K562 (cell line): ENCODE measurements around the gene SLC6A7. TPM values are rescaled to one million over a fixed set of nuclear protein-coding genes. Genes with fewer than 3 reads are reported as not detected.

ENCODE experiments used
- ATAC-seq: fragments of 200-7000 bp; cut with Tn5 transposase; 3 replicates; pipeline ENCODE4 v1.9.1; 2020; ENCODE audit warnings: moderate library complexity
- BruUV-seq: library from RNA; stranded (reverse); fragments of 400-500 nt; replicated peaks from 2 replicates; lab custom pipeline; 2021; lab: Mats Ljungman, UMichigan
- CTCF ChIA-PET: fragments of 300-600 bp; formaldehyde crosslinking; extraction: SDS; loops from one replicate; lab custom pipeline; 2021; ENCODE audit warnings: low intra/inter-chr PET ratio; lab: Yijun Ruan, JAX
- POLR2A ChIA-PET: fragments of 300-600, 350-650 bp; sonication (Branson Sonifier 250); formaldehyde crosslinking; extraction: SDS; loops from one replicate; lab custom pipeline; 2021; ENCODE audit warnings: antibody characterized with exemption, inconsistent platforms; lab: Yijun Ruan, JAX
- DNase-seq, 4 experiments: peaks; one replicate each; pipeline versions ENCODE4 v3.0.0 to v3.0.0-alpha.2; 2011 to 2018; ENCODE audit warnings: low spot score in 3 of 4, mixed read lengths in 3 of 4; ENCODE audit errors: extremely low read depth in 1 of 4
- FAIRE-seq: peaks from 2 replicates; lab custom pipeline; 2011; peaks lifted over from hg19 to GRCh38; lab: Jason Lieb, UNC
- H2AFZ ChIP-seq: 2 replicates; pipeline ENCODE4 v1.6.0; 2011; ENCODE audit warnings: low read depth, low read length, control low read depth, inconsistent platforms
- H3K27ac ChIP-seq: fragments of 200-600 bp; 3 replicates; pipeline ENCODE4 v1.8.0; 2011; ENCODE audit warnings: low read depth, mild to moderate bottlenecking, control low read depth, inconsistent platforms, low read length, moderate library complexity, mixed read lengths; ENCODE audit errors: extremely low read depth
- H3K27me3 ChIP-seq, 2 experiments: fragments of 300-600 bp in 1 of 2; 2 replicates in 1 of 2; 3 replicates in 1 of 2; pipeline versions ENCODE4 v1.6.0 to v1.8.0; 2011; ENCODE audit warnings: inconsistent platforms in 2 of 2, low read length in 2 of 2, mild to moderate bottlenecking in 1 of 2, mixed read lengths in 1 of 2, moderate library complexity in 1 of 2; ENCODE audit not compliant: control insufficient read depth in 2 of 2, insufficient read depth in 2 of 2
- H3K36me3 ChIP-seq: fragments of 300-600 bp; 3 replicates; pipeline ENCODE4 v1.8.0; 2011; ENCODE audit warnings: mild to moderate bottlenecking, low read length, inconsistent platforms; ENCODE audit not compliant: control insufficient read depth, insufficient read depth
- H3K4me1 ChIP-seq, 2 experiments: fragments of 200-600 bp in 1 of 2; replicated peaks in 1 of 2; 2 replicates in 1 of 2; 3 replicates in 1 of 2; pipeline versions ENCODE4 v1.5.1 to v1.8.0; 2011; ENCODE audit warnings: inconsistent platforms in 2 of 2, low read length in 2 of 2, mild to moderate bottlenecking in 1 of 2, mixed read lengths in 1 of 2, moderate library complexity in 1 of 2; ENCODE audit not compliant: control insufficient read depth in 2 of 2, insufficient read depth in 2 of 2
- H3K4me2 ChIP-seq: 2 replicates; pipeline ENCODE4 v1.6.1; 2011; ENCODE audit warnings: low read length, control low read depth, inconsistent platforms, mixed read lengths; ENCODE audit not compliant: insufficient read depth
- H3K4me3 ChIP-seq: fragments of 200-600 bp; sonication (generic), shearing (Covaris generic); 2 replicates; pipeline ENCODE4 v1.5.1; 2016; ENCODE audit warnings: control low read depth, inconsistent platforms
- H3K79me2 ChIP-seq: fragments of 200-600 bp; 3 replicates; pipeline ENCODE4 v1.8.0; 2011; ENCODE audit warnings: low read length, inconsistent platforms; ENCODE audit not compliant: control insufficient read depth, insufficient read depth
- H3K9ac ChIP-seq, 2 experiments: 2 replicates each; pipeline versions ENCODE4 v1.6.0 to v1.6.1; 2011; ENCODE audit warnings: low read depth in 2 of 2, low read length in 2 of 2, control low read depth in 1 of 2, inconsistent platforms in 1 of 2, mild to moderate bottlenecking in 1 of 2, mixed read lengths in 1 of 2; ENCODE audit not compliant: insufficient read depth in 1 of 2
- H3K9me1 ChIP-seq: one replicate; pipeline ENCODE4 v1.6.0; 2011; ENCODE audit warnings: inconsistent platforms, mild to moderate bottlenecking, low read length, moderate library complexity; ENCODE audit not compliant: control insufficient read depth, insufficient read depth
- H3K9me3 ChIP-seq: replicated peaks from 2 replicates; pipeline ENCODE4 v1.5.1; 2011; ENCODE audit warnings: low read depth, low read length, inconsistent platforms; ENCODE audit not compliant: control insufficient read depth, insufficient read depth
- H4K20me1 ChIP-seq: replicated peaks from 2 replicates; pipeline ENCODE4 v1.6.1; 2011; ENCODE audit warnings: low read length, inconsistent platforms, mixed read lengths; ENCODE audit not compliant: control insufficient read depth, insufficient read depth
- BDP1 ChIP-seq: IDR thresholded peaks from 3 replicates; pipeline ENCODE4 v1.6.1; 2011; ENCODE audit not compliant: insufficient read length, insufficient read depth
- CTBP1 ChIP-seq: fragments of 450-650 bp; IDR thresholded peaks from 2 replicates; pipeline ENCODE4 v1.6.1; 2016; ENCODE audit warnings: borderline replicate concordance
- NR0B1 ChIP-seq: fragments of 450-650 bp; IDR thresholded peaks from one replicate; pipeline ENCODE4 v1.6.1; 2018; ENCODE audit warnings: mild to moderate bottlenecking, moderate library complexity; ENCODE audit not compliant: partially characterized antibody
- PBX2 ChIP-seq, 2 experiments: IDR thresholded peaks in 1 of 2; conservative IDR thresholded peaks in 1 of 2; 2 replicates each; pipeline ENCODE4 v1.6.1; 2016; ENCODE audit warnings: low read depth in 2 of 2, mild to moderate bottlenecking in 1 of 2, missing compliant biosample characterization in 1 of 2, missing genetic modification characterization in 1 of 2, moderate library complexity in 1 of 2
- PHB2 ChIP-seq: fragments of 450-650 bp; IDR thresholded peaks from 2 replicates; pipeline ENCODE4 v1.6.1; 2017; ENCODE audit warnings: low read depth
- SAFB ChIP-seq: fragments of 200-400 bp; formaldehyde crosslinking; IDR thresholded peaks from 2 replicates; pipeline ENCODE4 v1.6.1; 2017; ENCODE audit warnings: low read depth, low read length, borderline replicate concordance
- SREBF2 ChIP-seq: sonication (generic); formaldehyde crosslinking; IDR thresholded peaks from 2 replicates; pipeline ENCODE4 v1.4.0; 2020; ENCODE audit warnings: mild to moderate bottlenecking, missing genetic modification reagents
- USF1 ChIP-seq: sonication (generic); formaldehyde crosslinking; IDR thresholded peaks from 2 replicates; pipeline ENCODE4 v1.9.0; 2022; ENCODE audit warnings: mild to moderate bottlenecking, missing genetic modification reagents
- ZNF518B ChIP-seq: fragments of 250-450 bp; sonication (Bioruptor Pico); IDR thresholded peaks from 2 replicates; pipeline ENCODE4 v1.5.0; 2021; ENCODE audit warnings: mild to moderate bottlenecking, moderate library complexity
- WGBS: fragments of 100-300 bp; shearing (Covaris generic); methylation state at CpG from one replicate; pipeline ENCODE4 v1.1.6; 2016; ENCODE audit warnings: low coverage, mixed read lengths; ENCODE audit not compliant: insufficient coverage; ENCODE audit errors: missing lambda C conversion rate; 5-methylcytosine and 5-hydroxymethylcytosine counted together
- in situ Hi-C: fragments of 300-500 bp; cut with MboI; formaldehyde crosslinking; loops from 4 replicates; pipeline ENCODE4 v1.15.0; 2018; ENCODE audit warnings: inconsistent platforms, mixed read lengths
- intact Hi-C: fragments of 100-400 bp; cut with micrococcal nuclease; formaldehyde crosslinking; loops from 2 replicates; pipeline ENCODE4 v1.14.2; 2022
- polyA plus RNA-seq, 8 experiments: library from polyadenylated mRNA; depleted of rRNA in 4 of 8; stranded (reverse) in 5 of 8; unstranded in 3 of 8; fragments of >200 nt; fragmentation: Nextera tagmentation in 2 of 8; fragmentation: Illumina TruSeq in 1 of 8; extraction: Ambion mirVana in 2 of 8; extraction: Trizol in 1 of 8; gene quantifications; 2 replicates each; pipeline versions ENCODE4 v1.2.1 to v1.2.3, GENCODE V29; 2011 to 2014; ENCODE audit warnings: inconsistent platforms in 1 of 8, missing spikeins in 1 of 8
- total RNA-seq, 7 experiments: library from RNA; depleted of rRNA in 6 of 7; stranded (reverse); fragments of >200 nt in 6 of 7; fragmentation: Illumina TruSeq in 2 of 7; extraction: Trizol in 2 of 7; gene quantifications; 2 replicates each; pipeline versions ENCODE4 v1.2.1 to v1.2.3, GENCODE V29; 2011 to 2021; ENCODE audit warnings: low replicate concordance in 1 of 7

Gene SLC6A7
- total and polyA plus RNA-seq, 9 of the 15 experiments (the other 6 are each of a cell fraction or from before 2014, with no cell fraction given) = not detected

- no peak for TF ChIP-seq PBX2 (CRISPR knock-in tag; IDR thresholded peaks at IDR 0.05; ENCODE audit: low read depth)
- no peak for TF ChIP-seq PBX2 (tag; conservative IDR thresholded peaks at IDR 0.05; ENCODE audit: low read depth)
These were observed 3.7 kb upstream of the SLC6A7 start (continued) for GRCh38 chr5:150186137-150186536.

GRCh38 chr5:150186897-150187296, 3.0 kb upstream of the SLC6A7 start:
- Histone ChIP-seq H4K20me1 (0 out of 2 replicates have a peak, but pooled peaks cover 7% of the 10 kb centered on the region), H2AFZ (no peak overlapping the region), H3K4me2 (no peak overlapping the region), H3K9me3 (no peaks in the 10 kb centered on the region), H3K27ac (no peak overlapping the region), H3K27me3 (peaks cover 33 to 83% of the 10 kb centered on the region in 2 experiments), H3K9me1 (no peaks in the 10 kb centered on the region), H3K4me3 (no peak overlapping the region), H3K4me1 (peaks cover 0 to 11% of the 10 kb centered on the region in 2 experiments; a peak in 1 of 5 replicates)
- POLR2A ChIA-PET = interaction anchor here (0.6 kb wide), 1 partner anchor 96 kb away, joined by 4 read pairs; no protein-coding TSS in a partner anchor
- intact Hi-C loops = no loop called here
- CTCF ChIA-PET = no interaction called here
- no TSS peak for BruUV-seq
- 3% methylated on average over 4 of the region's 4 CpGs for WGBS
- FAIRE-seq = no peak
- TF ChIP-seq NR0B1 = no peak
- TF ChIP-seq ZNF518B (CRISPR knock-in tag) = no peak
- TF ChIP-seq SAFB = no peak
- TF ChIP-seq CTBP1 = no peak
- TF ChIP-seq SREBF2 (CRISPR knock-in tag) = no peak
- TF ChIP-seq BDP1 = no peak
- no peak for TF ChIP-seq USF1 (CRISPR knock-in tag)
- TF ChIP-seq PHB2 = no peak
- TF ChIP-seq, all 486 proteins: peak for 0
- no peak for ATAC-seq
- no peak for DNase-seq
- in situ Hi-C loops = no loop called here
- Histone ChIP-seq H3K79me2 (no peaks in the 10 kb centered on the region), H3K36me3 (no peaks in the 10 kb centered on the region), H3K9ac (no peak overlapping the region)
